ENCODE results near the gene FAM107A.
A peak's percentile ranks its signal among the peaks of the same experiment; 100 is the strongest.

The FAM107A gene, protein sequence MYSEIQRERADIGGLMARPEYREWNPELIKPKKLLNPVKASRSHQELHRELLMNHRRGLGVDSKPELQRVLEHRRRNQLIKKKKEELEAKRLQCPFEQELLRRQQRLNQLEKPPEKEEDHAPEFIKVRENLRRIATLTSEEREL

DNA sequence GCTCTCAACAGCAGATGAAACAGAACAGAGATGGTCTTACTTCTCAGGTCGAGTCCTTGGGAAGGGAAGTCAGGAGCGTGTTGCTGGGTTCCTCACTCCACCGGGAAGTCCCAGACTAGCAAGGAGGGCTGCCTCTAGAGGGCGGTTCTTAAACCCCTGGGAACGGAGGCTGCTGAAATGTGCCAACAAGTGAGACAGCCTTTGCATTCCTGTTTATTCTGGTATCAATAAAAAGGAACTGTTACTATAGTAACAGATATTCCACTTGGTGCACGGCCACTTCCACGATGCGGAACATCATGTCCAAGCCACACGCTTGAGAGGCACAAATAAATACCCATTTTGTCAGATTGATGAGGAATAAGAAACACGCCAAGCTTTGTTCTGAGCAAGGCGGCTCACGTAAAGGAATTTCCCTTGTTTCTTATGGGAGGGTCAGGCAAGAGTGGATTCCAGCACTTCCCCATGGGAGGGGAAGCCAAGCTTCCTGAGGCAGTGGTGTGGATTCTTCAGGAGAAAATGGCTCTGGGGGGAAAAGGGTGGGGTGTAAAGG lies at the start of gene FAM107A:
Gene FAM107A (minus strand): TSS at position 123 of the 553 bp plus-strand sequence. CDS start 7,531 bp downstream, outside the sequence.
- peak; percentile 51 for DNase-seq

DNA sequence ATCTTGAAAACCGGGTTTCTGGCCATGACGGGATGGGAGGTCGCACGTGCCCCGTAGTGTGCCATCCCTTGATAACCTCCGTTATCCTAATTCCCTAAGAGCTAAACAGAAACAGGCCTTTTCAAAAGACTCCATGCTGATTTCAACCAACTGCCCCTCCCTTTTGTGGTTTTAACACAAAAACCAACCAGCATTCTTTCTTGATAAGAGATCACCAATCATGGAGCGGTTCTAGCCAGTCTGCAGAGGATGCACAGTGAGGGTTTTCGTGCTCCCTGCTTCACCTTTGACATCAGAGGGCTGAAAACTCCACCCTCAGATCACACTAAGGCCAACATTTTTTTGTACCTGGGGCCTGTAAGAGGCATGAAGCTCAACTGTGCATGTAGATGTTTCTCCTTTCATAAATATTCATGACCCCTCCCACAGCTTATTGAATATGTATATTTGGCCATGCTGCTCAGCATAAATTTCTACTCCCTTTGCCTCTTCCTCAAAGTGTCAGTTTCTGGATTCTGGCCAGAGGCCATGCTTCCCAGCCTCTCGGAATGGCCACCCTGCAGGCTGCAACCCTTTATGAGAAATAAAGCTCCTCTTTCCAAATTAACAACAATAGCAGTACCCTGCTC lies 48.1 kb upstream of the FAM107A start:
- no peak for DNase-seq

DNA sequence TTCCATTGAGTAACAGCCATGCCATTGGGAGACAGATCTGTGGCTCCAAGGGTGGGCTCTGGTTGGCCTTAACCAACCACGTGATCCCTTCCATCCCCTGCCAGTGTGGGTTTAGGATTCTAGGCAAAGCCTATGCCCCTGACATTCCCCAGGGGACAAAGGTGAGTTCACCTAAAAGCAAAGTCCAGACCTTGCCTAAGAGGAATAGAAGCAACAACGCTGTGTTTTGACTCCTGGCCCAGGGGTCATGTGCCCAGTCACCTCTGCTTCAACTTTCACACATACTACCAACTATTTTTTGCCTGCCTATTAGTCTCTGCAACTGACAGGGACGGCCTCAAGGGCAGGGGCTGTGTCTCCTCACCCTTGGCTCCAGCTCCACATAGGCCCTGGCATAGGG lies 47.4 kb upstream of the FAM107A start:
- no peak for DNase-seq

DNA sequence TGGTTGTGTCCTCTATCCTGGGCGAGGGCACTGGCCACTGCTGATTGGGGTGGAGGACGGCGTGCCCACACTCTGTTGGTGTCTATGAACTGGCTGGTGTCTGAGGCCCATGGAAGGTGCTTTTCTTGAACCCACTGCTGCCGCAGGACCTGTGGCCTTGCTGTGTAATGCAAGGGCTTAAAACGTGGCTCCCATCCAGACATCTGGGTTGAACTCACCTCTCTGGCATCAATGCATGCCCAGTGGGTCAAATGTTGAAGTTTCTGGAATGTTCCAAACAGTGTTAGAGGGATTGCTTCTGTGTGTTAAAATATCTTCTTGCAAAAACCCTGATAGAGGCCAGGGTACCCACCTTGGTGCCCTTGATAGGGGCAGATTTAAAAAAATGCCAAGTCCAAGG lies 46.8 kb upstream of the FAM107A start:
- DNase-seq: no peak

DNA sequence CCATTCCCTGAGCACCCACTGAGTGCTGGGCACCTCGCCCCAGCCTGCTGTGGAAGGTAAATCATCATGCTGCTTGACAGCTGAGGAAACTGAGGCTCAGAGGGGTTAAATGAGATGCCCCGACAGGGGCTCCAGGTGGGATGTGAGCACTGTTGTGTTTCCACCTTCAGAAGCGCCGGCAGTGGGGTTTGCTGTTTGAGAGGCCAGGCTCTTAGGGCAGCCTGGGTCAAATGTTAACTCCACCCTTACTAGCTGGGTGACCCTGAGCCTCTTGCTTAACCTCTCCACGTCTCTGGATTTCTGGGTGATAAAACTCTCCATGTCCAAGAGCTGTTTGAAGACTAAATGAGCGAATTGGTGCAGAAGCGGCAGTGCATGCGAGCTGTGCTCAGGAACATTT lies 46.3 kb upstream of the FAM107A start:
- no peak for DNase-seq

DNA sequence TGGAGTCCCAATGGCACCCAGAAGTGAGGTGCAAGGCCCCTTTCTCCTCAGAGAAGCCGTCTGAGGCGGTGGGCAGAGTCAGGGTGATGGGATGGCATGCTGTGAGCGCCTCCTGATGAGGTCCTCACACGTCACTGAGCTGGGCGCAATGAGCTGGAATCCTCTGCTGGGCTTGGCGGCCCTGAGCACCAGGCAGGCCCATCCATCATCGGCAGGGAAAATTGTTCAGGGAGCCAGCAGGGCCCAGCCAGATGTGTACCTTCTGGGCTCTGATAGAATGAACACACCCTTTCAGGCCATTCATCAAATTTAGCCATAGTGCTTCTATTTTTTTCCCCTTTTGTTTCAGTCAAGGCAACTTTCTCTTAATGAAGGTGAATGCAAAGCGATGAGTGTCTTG lies 45.7 kb upstream of the FAM107A start:
- no peak for DNase-seq

DNA sequence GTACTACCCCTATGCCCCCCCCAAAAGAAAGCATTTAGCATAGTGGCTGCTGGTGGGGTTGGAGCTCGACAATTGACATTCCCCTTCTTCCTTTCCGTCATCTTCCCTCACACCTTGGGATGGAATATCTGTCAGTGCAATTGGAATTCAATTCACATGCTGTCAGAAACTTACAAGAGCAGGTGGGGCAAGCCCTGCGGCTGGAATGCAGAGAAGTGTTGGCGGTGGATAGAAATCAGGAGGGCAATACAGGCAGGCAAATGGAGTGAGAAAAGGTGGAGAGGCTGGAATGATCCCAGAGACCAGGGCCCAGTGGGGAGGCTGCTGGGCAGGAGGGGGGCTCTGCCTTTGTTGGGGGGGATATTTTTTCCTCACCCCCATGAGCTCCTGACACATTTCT lies 45.2 kb upstream of the FAM107A start:
- no peak for DNase-seq

DNA sequence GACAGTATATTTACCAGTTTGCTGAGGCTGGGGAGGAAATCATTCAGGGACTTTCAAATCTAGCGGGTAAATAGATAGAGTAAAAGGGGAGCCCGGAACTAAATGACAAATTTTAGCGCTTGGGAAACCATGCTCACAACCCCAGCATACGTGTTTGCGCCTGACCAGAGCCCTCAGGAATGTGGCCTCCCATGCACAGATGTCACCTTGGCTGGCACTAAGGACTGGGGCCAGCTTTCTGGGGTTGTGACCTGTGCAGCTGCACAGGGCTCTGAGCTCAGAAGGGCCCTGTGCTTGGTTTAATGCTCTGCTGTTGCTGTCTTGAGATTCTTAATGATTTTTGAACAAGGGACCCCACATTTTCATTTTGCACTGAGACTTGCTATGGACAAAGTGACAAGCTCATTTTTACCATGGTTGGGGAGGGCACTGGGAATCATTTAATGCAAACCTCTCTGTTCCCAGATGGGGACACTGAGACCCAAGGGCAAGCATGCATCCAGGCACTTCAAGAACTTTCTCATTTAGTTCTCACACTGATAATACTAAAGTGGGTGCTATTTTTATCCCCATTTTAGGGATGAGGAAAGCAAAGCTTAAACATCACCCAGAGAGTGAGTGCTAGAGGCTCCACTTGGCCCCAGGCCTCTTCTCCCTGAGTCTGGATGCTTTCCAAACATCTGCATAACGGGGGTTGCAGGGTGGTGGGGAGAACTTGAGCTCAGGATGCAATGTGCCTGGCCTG lies 44.1 kb upstream of the FAM107A start:
- no peak for DNase-seq

DNA sequence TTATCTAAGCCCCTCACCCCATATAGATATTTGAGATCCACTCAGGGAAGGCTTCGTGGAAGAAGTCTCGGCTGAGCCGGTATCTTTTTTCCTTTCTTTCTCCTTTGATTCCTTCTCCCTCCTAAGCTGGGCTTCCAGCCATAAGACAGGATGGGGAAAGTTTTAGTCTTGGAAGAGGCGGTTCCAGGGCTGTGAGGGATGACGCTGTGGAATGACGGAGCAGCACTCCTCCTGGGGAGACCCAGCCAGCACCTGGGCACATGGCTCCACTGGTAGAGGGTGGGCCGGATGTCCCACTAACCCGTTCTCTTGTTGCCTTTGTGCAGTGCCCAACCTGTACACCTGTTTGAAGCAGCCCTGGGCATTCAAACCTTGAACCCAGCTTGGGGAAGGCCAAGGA lies 43.2 kb upstream of the FAM107A start:
- DNase-seq: no peak

DNA sequence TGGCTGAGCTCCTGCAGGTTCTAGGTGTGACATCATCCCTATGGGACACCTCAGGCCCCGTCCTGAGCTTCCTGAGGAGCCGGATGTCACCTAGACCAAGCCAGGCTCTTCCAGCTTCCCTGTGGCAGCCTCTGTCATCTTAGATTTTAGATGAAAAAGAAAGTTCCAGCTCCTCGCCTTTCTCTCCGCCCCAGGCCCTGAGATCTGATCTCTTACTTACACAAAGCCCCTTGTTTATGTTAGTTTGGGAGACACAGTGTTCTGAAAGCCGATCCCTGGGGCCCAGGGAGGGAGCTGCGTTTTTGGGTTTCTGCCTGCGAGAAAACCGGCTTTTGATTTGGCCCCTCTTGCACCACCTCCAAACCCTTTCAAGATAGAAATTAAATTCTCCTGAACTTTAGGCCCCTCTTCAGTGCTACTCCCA lies 40.2 kb upstream of the FAM107A start:
- DNase-seq: no peak

DNA sequence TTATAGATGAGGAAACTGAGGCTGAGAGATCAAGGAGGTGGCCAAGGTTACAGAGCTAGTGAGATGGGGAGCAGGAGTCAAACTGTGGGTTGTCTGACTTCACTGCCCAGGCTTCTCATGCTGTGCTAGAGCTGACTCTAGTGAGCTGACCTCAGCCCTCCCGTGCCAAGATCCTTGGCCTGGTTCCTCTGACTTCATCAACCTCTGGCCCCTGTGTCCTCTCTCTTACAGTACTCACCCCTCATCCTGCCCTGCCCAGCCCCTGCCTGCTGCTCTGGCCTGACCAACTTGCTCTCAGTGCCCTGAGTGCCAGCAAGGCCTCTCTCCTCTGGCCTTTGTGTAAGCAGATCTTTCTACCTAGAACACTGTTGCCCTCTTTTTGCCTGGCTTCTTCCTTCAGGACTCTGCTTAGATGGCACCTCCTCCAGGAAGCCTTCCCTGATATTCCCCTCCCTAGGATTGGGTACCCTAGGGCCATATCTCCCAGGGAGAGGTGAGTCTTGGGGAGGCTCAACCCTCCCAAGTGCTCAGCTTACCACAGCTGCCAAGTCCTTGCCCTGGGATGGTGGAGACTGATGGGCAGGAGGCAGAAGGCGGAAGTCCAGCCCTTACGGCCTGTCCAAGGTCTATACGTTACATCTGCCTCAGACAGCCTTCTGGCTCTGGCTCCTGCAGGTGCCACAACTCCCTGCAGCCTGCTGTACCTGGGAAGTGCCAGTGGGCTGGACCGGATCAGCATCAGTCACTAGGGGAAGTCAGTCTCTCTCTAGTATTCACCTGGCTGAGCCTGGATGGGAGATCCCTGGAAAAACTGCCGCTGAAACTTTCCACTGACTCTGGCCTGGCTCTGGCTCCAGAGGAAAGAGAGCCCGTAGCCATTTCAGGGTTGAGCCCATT lies 36.3 kb upstream of the FAM107A start:
- DNase-seq: no peak

DNA sequence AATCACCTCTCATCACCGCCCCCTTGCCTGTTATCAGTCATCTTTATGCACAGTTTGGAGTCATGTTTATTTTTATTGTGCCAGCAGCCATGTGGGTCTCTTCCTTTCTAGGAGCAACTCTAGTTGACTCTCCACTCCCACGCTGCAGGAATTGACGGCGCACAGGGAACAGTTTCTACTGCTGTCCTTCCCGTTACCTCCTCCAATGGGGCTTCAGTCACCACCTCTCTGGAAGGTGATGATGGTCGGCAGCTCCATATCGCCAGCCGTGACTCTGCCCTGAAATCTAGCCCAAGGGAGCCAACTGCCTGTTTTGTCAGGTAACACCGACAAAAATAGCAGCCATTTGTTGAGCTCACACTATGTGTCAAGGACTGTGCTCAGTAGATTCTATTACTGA lies 35.6 kb upstream of the FAM107A start:
- no peak for DNase-seq

DNA sequence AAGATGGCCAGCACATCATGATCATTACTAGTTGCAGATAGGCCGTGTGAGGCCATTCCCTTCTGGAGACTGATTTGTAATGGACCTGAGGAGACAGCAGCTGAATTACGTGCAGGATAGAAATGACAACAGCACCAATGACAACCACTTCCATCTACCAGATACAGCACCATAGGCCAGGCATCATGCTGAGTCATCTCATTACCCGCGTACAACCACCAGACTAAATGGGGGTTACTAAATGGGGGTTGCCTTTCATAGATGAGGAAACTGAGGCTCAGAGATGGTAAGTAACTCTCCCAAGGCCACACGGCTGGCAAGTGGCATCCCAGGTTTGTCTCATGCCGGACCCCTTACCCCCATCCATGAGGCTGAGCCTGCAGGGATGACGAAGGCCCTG lies 32.8 kb upstream of the FAM107A start:
- DNase-seq: no peak

DNA sequence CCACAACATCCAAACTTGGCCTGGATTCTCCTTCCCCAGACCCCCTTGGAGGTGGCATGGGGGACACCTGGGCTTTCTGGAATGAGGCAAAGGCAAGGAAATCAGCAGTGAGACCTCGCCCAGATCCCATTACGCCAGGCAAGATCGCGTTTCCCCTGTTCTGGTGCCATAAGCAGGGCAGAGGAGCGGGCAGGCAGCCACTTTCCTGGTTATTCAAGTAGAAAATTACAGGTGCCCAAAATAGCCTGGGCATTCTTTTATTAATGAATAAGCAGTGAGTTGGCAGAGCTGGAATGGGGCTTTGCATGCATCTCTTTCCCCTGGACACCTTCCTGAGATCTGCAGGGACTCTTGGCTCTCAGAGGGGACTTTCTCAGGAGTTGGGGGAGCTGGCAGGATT lies 31.5 kb upstream of the FAM107A start:
- DNase-seq: no peak

DNA sequence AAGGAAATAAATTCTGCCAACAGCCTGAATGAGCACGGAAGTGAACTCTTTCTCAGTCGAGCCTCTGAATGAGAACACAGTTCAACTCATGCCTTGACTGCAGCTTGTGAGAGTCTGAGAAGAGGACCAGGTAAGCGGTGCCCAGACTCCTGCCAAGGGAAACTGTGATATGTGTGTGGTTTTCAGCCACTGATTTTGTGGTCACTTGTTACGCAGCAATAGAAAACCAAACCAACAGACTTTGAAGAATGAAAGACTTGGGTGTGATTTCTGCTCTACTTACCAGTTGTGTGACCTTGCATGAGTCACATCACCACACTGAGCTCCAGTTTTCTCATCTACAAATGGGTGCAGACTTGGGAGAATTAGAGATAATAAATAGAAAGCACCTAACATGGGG lies 30.6 kb upstream of the FAM107A start:
- DNase-seq: no peak

DNA sequence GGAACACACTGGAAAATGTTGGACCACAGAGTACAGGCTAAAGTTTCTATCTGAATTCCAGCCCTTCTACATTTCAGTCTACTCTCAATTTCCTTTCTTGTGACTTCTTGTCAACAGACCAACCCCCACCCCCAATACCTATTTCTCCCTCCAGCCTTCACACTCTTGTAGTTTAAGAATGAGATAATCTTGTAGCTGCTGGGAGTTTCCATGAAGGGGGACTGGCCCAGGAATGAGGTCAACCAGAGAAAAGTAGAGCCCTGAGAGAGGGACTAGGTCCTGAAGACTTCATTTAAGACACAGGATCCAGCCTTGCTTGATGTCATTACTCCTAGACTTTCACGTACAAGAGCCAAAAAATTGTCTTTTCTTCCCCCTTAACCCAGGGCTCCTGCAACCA lies 29.5 kb upstream of the FAM107A start:
- no peak for DNase-seq

DNA sequence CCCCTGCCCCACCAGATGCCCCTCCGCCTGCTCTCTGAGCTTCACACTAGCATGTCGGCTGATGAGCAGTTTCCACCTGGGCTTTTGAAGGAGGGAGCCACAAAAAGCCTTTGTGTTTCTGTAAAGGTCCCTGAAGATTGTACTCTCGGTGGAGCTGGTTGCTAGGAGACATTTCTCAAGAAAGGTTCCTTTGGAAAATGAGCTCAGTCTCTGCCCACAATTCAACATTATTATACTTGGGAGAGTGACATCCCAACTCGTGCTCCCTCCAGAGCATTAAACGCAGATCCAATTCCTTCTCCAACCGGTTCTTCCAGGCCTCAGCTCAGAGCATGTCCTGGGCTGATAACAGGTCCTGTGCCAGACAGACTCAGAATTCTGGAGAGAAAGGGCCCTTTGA lies 26.8 kb upstream of the FAM107A start:
- DNase-seq: no peak

DNA sequence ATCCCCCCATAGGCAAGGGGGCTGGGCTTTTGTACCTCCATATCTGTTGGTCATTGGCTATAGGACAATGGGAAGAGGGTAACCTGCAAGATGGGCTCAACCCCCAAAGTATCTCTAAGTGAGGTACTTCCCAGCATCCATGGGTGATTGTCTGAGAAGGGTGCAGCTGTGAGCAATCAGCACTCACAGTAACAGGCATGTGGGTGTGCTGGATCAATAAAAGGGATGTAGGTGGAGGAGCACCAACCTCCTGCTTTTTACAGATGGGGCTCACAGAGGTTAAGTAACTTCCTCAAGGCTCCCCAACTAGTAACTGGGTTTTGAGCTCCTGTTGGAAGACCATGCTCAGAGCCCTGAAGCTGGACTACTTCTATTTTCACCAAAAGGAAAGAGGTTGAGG lies 26.4 kb upstream of the FAM107A start:
- no peak for DNase-seq

DNA sequence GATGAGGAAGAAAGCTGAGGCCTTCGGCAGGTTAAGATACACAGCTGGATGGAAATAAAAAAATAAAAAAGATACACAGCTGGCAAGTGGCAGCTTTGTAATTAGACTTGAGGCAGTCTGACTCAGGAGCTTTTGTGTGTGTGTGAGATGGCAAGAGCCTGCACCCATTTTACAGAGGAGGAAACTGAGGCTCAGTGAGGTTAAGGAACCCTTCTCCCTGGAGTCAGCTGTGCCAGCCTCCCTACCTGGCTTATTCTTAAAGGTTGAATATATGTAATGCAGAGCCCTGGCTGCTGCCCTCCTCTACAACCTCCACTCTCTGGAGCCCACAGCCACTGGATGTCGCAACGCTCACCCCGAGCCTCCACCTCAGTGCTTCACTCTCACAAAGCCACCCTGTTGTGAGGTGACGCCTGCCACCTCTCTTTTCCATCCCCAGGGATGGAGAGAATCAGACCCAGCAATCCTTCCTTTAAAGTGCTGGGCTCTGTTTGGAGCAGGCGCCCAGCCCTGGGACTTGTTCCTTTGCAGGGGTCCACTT lies 20.6 kb upstream of the FAM107A start:
- no peak for DNase-seq

DNA sequence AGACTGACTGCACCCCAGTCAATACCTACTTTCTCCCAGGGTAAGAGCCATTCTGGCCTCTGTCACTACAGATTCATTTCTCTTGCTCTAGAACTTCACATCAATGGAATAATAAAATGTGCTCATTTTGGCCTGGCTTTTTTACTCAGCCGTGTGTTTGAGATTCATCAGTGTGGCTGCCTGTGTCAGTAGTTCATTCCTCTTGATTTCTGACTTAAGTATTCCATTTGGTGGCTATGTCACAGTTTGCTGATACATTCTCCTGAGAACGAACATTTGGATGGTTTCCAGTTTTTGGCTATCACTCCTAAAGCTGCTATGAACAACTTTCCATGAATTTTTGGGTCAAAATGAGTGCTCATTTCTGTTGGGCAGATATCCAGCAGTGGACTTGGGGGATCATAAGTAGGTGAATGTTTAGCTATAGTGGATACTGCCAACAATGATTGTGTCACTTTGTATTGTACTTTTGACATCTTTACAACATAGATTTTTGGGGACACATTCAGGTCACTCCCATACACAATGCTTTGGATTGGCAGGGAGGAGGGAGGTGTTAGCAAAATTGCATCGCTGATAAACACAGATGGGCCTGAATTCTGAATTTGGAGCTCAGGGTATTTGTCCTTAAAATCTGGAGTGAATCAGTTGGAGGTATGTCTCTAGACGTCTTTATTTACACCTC lies 19.8 kb upstream of the FAM107A start:
- no peak for DNase-seq

DNA sequence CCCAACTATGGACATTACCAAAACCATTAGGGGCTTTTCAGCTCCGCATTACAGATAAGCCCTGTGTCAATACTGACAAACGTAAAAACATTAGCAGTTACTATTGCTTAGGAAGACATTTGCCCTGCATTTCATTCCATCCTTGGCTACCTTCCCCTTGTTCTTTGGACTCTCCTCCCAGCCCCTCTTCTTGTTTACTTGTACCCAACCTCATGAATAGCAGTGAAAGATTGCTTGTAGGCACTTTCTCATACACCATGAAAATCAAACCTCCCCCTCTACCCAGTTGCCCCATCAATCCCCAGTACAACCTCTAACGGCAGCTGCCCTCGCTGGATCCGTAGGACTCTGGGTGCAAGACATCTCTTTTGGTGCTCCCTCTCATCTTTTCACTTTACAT lies 16.9 kb upstream of the FAM107A start:
- DNase-seq: no peak
